ENCODE data around the gene PLEKHJ1.

GRCh38 chr19:2226051-2226839 lies 9.9 kb downstream of the PLEKHJ1 start:
- TF ChIP-seq SP1 (IDR thresholded peaks at IDR 0.05) (no peak), CTCF (IDR thresholded peaks at IDR 0.05; ENCODE audit: low read depth, low read length, missing input control) (no peak), TAF1 (conservative IDR thresholded peaks at IDR 0.05) (no peak), MAX (IDR thresholded peaks at IDR 0.05) (no peak), FOXA2 (IDR thresholded peaks at IDR 0.05) (no peak), JUND (IDR thresholded peaks at IDR 0.05) (no peak), REST (IDR thresholded peaks at IDR 0.05) (no peak), RAD21 (IDR thresholded peaks at IDR 0.05) (no peak), YY1 (IDR thresholded peaks at IDR 0.05) (no peak), RXRA (IDR thresholded peaks at IDR 0.05) (no peak), GABPA (IDR thresholded peaks at IDR 0.05 in 1 of 2, conservative IDR thresholded peaks at IDR 0.05 in 1 of 2) (no peak), EGR1 (IDR thresholded peaks at IDR 0.05; ENCODE audit: low read depth in 2 of 2) (no peak)
- TF ChIP-seq, protein P1, sequence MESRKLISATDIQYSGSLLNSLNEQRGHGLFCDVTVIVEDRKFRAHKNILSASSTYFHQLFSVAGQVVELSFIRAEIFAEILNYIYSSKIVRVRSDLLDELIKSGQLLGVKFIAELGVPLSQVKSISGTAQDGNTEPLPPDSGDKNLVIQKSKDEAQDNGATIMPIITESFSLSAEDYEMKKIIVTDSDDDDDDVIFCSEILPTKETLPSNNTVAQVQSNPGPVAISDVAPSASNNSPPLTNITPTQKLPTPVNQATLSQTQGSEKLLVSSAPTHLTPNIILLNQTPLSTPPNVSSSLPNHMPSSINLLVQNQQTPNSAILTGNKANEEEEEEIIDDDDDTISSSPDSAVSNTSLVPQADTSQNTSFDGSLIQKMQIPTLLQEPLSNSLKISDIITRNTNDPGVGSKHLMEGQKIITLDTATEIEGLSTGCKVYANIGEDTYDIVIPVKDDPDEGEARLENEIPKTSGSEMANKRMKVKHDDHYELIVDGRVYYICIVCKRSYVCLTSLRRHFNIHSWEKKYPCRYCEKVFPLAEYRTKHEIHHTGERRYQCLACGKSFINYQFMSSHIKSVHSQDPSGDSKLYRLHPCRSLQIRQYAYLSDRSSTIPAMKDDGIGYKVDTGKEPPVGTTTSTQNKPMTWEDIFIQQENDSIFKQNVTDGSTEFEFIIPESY (IDR thresholded peaks at IDR 0.05) = no peak
- TF ChIP-seq, protein P2, sequence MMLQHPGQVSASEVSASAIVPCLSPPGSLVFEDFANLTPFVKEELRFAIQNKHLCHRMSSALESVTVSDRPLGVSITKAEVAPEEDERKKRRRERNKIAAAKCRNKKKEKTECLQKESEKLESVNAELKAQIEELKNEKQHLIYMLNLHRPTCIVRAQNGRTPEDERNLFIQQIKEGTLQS (IDR thresholded peaks at IDR 0.05) = no peak
